Activated CD4-positive, alpha-beta T cell treated with anti-CD3 and anti-CD28 coated beads, Interleukin-2, amount 50 U/mL, for 48 hours (primary cell): ENCODE measurements around the gene ARID1B.

ENCODE experiments used
- DNase-seq, 2 experiments: peaks; one replicate each; pipeline ENCODE4 v3.0.0-alpha.2; 2020

Gene ARID1B

DNA sequence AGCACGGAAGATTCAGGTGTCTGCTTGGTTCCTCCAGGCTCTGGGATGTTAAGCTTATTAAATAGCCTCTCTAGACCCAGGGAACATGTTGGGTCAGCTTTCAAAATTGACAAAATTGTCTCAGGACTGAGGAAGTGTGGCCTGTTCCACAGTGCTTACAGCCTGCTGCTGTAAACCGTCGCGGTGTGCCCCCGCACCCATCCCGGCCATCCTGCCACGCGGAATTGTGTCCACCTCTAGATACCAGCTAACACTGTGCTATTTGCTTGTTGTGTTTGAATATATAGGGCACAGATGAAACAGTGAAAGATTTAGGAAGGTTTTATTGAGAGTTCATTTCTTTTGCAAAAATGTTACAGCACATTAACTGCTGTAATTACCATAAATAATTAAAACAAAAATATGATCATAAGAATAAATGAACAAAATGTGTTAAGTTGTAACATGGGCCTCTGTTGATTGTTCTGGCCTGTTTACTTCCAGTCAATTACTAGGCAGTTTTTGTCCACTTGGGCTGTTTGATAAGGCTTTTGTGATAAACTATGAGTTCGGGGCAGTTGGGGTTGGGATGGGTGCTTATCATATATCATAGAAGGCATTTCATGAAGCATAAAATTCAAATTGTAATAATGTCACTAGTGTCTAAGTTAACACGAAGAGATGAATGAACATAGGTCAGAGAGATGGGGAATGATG is 77.4 kb downstream of the ARID1B start:
- no peak for DNase-seq

DNA sequence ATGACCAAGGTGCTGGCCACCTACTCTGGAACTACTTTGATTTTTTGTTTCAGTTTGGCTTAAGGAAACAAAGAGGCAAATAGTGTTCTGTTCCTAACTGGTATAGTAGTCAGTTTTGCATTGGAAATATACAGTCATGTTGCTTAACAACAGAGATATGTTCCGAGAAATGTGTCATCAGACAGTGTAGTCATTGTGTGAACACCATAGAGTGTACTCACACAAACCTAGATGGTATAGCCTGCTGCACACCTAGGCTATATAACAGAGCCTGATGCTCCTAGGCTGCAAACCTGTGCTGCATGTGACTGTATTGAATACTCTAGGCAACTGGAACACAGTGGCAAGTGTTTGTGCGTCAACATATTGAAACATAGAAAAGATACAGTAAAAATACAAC is 80.4 kb downstream of the ARID1B start:
- DNase-seq: peak; percentile 18 to 29

DNA sequence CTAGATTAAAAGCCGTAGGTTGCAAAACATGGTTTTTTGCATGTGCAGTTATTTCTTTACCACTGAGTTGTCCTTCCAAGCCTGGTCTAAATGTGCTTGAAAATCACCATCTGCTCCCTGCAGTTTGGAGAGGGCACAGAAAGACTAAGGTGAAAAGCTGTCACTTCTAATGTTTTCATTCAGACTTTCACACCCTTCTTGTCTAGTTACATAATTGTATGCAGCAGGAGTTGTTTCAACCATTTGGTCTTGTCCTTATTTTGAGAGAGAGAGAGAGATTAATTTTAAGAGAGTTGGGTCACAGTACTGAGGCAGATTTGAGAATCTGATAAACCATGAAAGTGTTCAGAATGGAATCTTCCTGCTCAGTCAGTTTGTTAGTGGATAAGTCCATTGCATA is 82.5 kb downstream of the ARID1B start:
- DNase-seq: no peak

DNA sequence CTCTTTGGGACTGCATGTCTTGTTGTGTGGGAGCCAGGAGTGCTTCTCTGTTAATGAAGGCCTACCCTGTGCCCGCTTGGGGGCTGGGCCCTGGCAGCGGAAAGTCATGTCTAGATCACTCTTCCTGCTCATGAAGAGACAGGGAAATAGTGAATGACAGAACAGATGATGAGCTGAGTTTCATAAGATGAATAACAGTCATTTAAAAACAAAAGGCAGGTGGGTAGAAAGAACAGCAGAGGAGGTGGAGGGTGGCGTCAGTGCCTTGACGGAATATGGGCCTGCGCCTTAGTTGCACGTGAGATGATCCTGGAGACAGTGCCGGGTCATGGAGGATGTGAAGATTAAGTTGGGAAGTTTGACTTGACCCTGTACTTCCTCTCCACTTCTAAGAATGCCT is 85.5 kb downstream of the ARID1B start:
- DNase-seq: peak; percentile 55 to 59

DNA sequence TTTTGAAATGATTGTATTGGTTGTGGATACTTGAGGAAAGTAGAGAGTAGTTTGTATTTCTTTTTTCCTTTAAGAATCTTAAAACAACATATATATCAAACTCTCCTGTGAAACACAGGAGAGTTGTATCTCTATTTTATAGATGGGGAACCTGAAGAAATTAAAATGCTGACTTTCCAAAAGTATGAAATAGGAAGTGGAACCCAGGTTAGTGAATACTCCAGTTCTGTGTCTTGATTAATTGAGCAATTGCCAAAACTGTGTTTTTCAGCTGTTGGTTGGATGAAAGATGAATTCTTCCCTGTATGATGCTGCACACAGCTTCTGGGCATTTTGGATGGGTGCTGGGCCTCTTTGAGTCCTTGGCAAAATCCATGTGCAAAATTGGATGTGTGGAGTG is 86.3 kb downstream of the ARID1B start:
- DNase-seq: no peak

DNA sequence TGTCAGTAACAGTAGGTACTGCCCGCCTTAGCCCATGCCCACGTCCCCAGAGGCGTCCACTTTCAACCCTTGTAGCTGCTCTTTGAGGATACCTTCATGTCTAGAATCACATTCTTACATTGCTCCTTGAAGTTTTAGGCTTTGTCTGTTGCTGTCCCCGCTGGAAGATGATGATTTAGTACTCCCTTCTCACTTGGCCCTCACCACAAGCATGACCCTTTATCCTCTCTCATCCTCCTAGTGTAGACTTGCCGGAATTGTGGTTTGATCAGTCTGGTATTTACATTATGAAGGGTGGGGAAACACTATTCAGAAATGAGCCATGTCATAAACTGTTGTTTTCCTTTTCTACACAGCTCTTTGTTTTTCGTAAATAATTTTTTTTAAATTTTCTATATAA is 87.4 kb downstream of the ARID1B start:
- DNase-seq: no peak

DNA sequence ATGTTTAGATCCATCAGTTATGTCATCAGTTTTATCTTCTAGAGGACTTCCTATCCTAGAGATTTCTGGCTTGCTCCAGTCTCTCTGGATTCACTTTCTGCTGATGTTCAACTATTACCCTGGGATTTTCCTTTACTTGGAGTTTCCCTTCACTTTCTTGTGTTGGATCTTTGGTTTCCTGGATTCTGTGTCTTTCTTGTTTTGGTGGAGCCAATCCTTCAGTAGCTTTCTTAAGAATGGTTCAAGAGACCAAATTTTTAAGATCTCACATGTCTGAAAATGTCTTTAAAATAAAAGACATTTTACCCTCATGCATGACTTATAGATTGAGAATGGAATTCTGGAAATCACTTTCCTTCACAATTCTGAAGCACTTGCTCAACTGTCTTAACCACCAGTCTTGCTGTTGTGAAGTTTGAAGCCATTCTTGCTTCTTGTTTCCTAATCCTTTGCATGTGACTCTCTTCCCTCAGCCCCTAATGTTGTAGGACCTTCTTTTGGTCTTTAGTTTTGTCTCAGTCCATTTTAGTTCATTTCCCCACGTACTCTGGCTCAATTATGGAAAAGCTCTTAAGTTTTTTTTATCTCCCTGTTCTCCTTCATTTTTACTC is 87.9 kb downstream of the ARID1B start:
- DNase-seq: no peak

DNA sequence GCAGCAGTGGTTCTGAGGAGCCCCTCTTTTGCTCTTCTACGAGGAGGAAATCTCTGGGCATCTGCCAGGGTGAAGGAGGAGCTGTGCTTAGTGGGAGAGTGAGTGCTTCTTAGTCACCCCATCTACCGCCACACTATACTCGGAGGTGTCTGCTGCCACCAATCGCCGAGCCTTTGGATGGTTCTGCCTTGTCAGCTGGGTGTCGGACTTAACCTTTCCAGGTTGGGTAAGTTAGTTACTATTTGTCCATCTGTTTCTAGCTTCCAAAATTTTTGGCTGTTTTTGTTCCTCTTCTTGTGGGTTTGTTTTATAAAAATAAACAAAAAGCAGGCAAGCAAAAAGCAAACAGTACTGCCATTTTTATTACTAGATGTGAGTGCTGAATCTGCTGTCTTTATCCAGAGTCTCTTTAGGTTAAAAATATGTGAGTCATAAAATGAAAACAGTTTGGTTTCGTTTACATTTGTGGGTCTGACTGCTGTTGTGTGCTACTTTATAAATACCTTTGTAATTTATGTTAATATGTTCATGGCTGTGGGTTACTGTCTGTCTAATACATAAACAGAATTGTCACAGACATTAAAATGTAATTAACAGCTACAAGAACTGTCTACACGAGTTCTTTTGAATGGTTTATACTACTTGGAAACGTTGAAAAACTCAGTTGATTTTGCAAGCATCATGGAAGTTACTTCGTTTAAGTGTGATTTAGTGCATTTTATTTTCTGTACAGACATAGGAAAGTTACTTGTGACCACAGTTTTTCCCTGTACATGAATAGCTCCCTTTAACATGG is 89.2 kb downstream of the ARID1B start:
- DNase-seq: peak; percentile 22 to 40

DNA sequence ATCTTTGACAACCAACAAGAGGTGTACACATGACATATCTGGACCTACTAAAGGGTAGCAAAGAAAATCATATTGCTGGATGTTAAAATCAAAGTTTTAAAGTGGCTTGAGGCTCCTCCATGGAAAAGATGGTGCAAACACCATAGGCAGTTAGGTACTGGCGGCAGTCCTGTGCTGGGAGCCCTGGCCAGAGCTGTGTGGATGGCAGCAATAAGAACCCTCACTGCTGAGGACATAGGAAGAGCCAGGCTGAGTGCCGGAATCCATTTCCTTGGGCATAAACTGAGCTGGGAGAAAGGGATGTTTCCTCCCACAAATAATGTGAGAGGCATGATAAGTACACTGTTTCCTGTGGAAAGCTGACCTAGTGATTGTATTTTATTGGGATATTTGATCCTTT is 89.9 kb downstream of the ARID1B start:
- no peak for DNase-seq

DNA sequence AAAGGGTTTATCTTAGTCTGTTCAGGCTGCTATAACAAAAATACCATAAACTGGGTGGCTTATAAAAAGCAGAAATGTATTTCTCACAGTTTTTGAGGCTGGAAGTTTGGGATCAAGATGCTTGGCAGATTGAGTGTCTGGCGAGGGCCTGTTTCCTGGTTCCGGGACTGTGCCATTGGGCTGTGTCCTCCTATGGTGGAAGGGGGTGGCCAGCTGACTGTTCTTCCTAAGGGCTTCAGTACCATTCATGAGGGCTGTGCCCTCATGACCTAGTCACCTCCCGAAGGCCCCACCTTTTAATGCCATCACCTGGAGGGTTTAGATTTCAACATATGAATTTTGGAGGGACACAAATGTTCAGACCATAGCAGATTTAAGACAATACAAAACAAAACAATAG is 91.2 kb downstream of the ARID1B start:
- no peak for DNase-seq

DNA sequence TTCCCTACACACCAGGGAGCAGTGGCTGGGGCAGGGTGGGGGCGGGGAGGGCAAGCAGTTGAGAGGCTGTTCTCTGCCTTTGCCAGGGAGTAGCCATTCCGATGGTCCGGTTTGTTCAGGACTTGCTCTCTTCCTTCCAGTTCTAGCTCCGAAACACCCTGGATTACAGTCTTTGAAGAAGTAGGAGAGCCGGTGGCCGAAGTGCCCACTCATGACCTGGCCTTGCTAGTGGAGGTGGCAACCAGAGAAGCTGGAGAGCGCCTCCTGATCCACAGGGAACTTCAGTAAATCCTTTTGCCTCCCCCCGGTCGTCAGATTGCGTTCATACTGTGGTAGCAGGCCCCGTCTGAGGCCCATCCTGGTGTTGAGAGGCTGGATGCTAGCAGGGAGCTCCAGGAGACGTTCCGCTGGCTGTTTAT is 92.8 kb downstream of the ARID1B start:
- no peak for DNase-seq

DNA sequence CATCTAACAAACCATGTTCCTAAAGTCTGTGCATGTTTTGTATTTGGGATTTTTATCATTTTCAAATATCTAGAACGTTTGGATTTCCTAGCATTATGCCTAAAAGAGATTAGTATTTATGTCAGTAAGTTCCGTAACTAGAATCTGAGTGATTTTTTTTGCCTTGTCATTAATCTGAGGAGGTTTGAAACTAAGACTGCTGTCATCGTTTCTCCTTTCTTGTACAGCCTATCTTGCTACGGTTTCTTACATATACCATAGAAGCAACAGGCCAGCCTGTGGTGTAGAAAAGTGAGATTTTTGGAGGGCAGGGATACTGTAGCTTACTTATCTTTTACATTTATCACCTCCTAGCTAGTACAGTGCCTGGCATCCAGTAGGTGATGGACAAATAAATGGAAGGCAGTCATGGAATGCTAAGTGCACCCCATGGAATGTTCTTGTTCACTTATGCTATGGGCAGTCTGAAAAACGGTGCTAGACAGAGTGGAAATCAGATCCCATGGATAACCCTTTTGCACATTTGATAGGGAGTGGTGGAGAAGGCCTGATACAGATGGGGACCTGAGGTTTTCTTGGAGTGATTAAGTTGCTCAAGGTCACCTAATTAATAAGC is 93.9 kb downstream of the ARID1B start:
- DNase-seq: no peak

DNA sequence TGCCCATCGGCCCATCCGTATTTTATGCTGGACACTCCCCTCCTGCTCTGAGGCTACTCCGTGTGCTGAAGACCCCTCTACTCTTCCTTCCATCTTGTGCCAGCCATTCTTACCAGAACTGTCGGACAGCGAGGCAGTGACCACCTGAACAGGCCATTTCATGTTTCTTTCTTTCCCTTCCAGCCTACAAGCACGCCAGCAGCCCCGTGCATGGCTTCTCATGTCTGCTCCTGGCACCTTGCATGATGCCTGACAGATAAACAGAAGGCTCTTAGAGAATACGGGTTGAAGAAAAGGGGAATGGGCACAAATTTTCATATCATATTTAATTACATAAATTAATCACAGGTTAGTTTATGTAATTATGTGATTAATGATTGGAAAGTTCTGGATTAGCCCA is 95.7 kb downstream of the ARID1B start:
- DNase-seq: no peak

DNA sequence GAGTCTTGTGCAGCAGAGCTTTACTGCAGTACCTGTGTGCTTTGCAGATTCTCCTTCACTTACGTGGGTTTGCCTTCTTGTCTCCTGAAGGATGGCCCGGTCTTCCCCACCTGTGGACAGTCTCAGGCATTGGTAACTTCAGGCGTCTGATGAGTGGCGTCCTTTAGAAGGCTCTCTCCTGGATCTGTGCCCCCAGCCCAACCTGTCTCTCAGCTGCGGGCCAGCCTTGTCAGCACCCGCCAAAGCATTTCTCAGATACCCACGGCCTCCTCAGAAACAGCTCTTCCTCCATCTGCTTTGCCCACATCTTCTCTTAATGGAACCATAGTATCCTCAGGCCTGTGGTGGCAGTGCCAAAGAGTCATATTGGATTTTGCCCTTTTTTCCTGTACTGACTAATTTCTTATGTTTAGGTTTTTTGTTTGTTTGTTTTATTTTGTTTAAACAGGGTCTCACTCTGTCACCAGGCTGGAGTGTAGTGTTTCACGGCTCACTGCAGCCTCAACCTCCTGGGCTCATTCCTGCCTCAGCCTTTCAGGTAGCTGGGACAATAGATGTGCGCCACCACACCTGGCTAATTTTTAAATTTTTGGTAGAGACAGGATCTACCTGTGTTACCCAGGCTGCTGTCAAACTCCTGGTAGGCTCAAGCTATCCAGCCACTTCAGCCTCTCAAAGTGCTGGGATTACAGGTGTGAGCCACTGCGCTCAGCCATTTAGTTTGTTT is 96.6 kb downstream of the ARID1B start:
- DNase-seq: no peak

DNA sequence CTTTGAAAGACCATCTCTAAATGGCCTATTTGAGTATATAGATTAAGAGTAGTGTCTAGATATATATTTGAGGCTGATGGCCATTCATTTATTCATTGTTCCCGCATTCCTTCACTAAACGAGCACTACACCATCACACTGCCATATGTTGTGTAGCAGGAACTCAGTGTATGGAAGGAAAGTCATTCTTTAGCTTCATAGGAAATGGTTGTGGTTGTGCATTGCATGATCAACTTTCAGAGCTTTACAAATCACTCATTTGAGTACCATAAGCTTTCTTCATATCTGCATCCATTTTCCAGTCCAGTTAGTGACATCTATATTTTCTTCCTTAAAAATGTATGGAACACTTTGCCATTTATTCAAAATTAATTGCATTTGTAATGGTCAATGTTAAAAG is 97.9 kb downstream of the ARID1B start:
- DNase-seq: no peak

DNA sequence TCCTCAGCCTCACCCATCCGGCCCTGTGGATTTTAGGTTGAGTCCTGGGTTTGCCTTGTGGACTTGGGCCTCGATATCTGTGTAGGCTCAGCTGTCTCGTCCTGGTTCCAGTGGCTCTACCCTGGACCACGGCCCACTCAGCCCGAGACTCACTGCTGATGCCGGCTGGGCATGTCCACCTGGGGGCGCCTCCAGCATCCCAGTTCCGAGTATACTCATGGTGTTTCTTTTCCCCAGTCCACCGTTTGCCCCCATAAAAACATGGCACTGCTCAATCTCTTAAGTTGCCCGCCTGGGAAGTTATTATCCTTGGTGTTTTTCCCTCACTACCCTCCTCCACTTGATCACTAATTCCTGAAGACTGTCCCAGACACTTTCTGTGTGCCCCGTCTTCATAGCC is 99.1 kb downstream of the ARID1B start:
- DNase-seq: no peak

DNA sequence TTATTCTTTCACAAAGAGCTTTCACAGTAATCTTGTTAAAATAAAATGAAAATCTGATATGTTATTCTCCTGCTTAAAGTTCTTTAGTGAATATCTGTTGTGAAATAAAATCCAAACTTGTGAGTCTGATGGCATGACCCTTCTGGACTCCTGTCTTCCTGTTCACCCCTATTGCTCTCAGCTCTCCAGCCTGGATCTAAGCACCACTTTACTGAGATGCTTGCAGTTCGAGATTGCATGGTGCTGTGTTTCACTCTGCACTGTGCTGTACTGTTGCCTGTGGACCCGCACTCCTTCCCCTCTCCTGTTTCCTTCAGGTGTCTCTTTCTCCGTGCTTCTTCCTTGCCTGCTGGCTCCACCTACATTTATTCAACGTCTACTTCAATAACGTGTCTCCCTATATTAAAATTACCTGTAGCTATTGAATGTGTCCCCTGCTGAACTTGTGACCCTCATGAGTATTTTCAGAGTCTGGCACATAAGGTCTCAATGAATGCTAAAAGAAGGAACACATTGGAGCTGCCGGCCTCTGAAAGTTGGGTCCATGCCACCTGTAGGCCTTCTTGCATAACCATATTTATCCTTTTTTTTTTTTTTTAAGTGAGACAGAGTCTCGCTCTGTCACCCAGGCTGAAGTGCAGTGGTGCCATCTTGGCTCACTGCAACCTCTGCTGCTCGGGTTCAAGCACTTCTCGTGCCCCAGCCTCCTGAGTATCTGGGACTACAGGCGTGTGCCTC is 100.1 kb downstream of the ARID1B start:
- no peak for DNase-seq

DNA sequence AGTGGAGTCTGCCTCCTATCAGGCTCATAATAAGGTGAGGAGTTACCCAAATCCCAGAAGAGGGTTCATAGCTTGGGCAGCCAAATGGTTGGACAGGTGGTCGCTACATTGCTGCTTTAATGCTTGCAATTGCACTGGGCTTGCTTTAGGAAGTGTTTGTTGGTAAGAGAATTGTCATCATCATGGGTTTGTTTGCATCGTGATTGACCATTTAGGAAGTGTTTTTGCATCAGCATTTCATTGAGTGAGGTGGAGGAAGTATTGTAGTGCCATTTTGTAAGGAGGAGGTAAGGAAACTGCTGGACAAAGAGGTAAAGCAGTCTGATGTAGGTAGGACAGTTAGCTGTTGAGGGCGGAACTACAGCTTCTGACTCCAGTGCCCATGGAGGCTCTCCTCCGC is 101.5 kb downstream of the ARID1B start:
- no peak for DNase-seq

DNA sequence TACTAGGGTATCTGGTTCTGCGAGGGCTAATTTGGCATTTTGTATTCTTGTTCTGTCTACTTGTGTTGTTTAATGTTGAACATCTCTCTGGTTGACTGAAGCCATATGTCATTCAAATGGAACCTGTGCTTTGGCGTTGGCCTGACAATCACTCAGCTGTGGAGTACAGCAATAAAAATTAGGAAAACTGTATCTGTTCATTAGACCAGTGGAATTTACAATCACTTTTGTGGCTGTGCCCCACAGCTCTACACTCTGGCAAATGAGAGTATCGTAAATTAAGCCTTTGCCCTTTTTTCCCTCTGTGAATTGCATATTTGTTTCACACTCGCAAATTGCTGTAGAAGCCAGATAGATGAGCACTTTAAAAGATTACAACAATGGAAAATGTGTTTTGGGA is 102.0 kb downstream of the ARID1B start:
- no peak for DNase-seq

DNA sequence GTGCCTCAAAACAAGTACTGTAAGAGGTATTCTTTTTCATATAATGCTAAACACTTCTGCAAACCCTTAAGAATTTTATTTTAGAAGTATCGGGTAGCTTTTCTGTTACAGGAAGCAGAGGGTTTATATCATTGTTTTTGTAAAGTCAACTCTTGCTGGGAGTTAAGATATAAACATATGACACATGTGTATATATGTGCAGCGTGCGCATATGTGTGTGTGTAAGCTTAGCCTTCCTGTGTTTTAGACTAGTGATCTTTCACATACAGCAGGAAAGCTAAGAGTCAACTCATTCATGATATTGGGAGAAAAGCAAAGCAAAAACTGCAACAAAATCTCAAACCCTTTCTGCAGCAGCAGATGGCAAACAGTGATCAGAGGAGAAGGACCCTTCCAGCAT is 102.4 kb downstream of the ARID1B start:
- no peak for DNase-seq

DNA sequence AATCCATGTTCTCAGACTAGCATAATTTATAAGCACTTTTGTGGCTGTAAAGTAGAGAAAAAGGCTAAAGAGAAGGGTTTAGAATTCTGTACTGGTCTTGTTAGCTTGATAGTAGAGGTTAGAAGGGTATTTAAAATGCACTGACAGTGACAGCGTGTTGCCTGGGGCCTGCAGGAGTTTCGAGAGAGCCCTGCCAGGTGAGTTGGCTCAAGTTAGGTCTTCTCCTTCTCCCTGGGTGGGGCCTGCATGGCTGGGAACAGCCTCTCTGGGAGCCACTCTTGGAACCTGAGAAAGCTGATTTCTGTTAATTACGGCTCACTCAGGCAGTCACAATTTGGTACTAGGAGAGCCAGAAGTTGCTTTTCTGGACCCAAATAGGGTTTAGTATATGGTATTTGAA is 103.7 kb downstream of the ARID1B start:
- DNase-seq: no peak
